HepG2 (cell line): Measurements from ENCODE around the gene ANKS6. TPM values are rescaled to one million over a fixed set of nuclear protein-coding genes. Genes with fewer than 3 reads are reported as not detected.

Experiments
- ATAC-seq: fragments of 200-7000 bp; cut with Tn5 transposase; 3 replicates; pipeline ENCODE4 v1.9.1; 2020; ENCODE audit warnings: mild to moderate bottlenecking, moderate library complexity
- BruUV-seq: library from RNA; stranded (reverse); fragments of 400-500 nt; replicated peaks from 2 replicates; lab custom pipeline; 2021; lab: Mats Ljungman, UMichigan
- CTCF ChIA-PET: fragments of 300-600 bp; formaldehyde crosslinking; extraction: SDS; loops from one replicate; lab custom pipeline; 2021; ENCODE audit warnings: low total read pairs, inconsistent platforms, low intra/inter-chr PET ratio; lab: Yijun Ruan, JAX
- POLR2A ChIA-PET: fragments of 350-600 bp; sonication (Branson Sonifier 250); formaldehyde crosslinking; loops from one replicate; lab custom pipeline; 2020; ENCODE audit warnings: antibody characterized with exemption, inconsistent platforms; lab: Yijun Ruan, JAX
- DNase-seq: peaks from one replicate; pipeline ENCODE4 v3.0.0-alpha.2; 2015; ENCODE audit warnings: low spot score
- FAIRE-seq: peaks from 3 replicates; lab custom pipeline; 2011; peaks lifted over from hg19 to GRCh38; lab: Jason Lieb, UNC
- H2AFZ ChIP-seq: one replicate; pipeline ENCODE4 v1.6.1; 2011; ENCODE audit warnings: low read length, inconsistent platforms
- H3K27ac ChIP-seq: fragments of 300-600 bp; 3 replicates; pipeline ENCODE4 v1.8.0; 2011; ENCODE audit warnings: mixed run types, mild to moderate bottlenecking, mixed read lengths, low read length, inconsistent platforms; ENCODE audit not compliant: insufficient read depth; ENCODE audit errors: extremely low read length
- H3K27me3 ChIP-seq, 2 experiments: fragments of 200-600 bp in 1 of 2; 2 replicates in 1 of 2; 3 replicates in 1 of 2; pipeline versions ENCODE4 v1.6.0 to v1.8.0; 2011; ENCODE audit warnings: low read length in 2 of 2, mild to moderate bottlenecking in 2 of 2, moderate library complexity in 2 of 2, inconsistent platforms in 1 of 2; ENCODE audit not compliant: insufficient read depth in 2 of 2, control insufficient read depth in 1 of 2
- H3K36me3 ChIP-seq, 2 experiments: fragments of 200-600 bp in 1 of 2; replicated peaks in 1 of 2; 2 replicates in 1 of 2; 3 replicates in 1 of 2; pipeline versions ENCODE4 v1.5.1 to v1.8.0; 2011; ENCODE audit warnings: low read length in 2 of 2, inconsistent platforms in 1 of 2; ENCODE audit not compliant: insufficient read depth in 2 of 2, control insufficient read depth in 1 of 2
- H3K4me1 ChIP-seq: 2 replicates; pipeline ENCODE4 v1.5.1; 2012; ENCODE audit warnings: low read length, inconsistent platforms; ENCODE audit not compliant: insufficient read depth
- H3K4me2 ChIP-seq: 2 replicates; pipeline ENCODE4 v1.6.0; 2011; ENCODE audit warnings: low read depth, low read length, inconsistent platforms
- H3K4me3 ChIP-seq, 3 experiments: fragments of 200-600 bp in 1 of 3; sonication (generic), shearing (Covaris generic) in 1 of 3; replicated peaks in 1 of 3; 2 replicates each; pipeline ENCODE4 v1.5.1; 2011 to 2016; ENCODE audit warnings: low read length in 3 of 3, inconsistent platforms in 2 of 3, low read depth in 2 of 3, mild to moderate bottlenecking in 2 of 3, control low read depth in 1 of 3, mixed read lengths in 1 of 3; ENCODE audit not compliant: insufficient read depth in 1 of 3
- H3K79me2 ChIP-seq: one replicate; pipeline ENCODE4 v1.6.1; 2011; ENCODE audit warnings: low read length, inconsistent platforms; ENCODE audit not compliant: insufficient read depth
- H3K9ac ChIP-seq: 2 replicates; pipeline ENCODE4 v1.6.0; 2011; ENCODE audit warnings: mild to moderate bottlenecking, low read depth, low read length, inconsistent platforms; ENCODE audit not compliant: insufficient read depth
- H3K9me3 ChIP-seq: 2 replicates; pipeline ENCODE4 v1.5.1; 2012; ENCODE audit warnings: mild to moderate bottlenecking, low read length
- H4K20me1 ChIP-seq: 2 replicates; pipeline ENCODE4 v1.6.0; 2011; ENCODE audit warnings: inconsistent platforms, mild to moderate bottlenecking, low read length, moderate library complexity; ENCODE audit not compliant: insufficient read depth
- ATM ChIP-seq: fragments of 450-650 bp; IDR thresholded peaks from 2 replicates; pipeline ENCODE4 v1.7.1; 2017; ENCODE audit warnings: mild to moderate bottlenecking, borderline replicate concordance
- GATAD2A ChIP-seq: IDR thresholded peaks from 2 replicates; pipeline ENCODE4 v1.6.1; 2016
- KAT2B ChIP-seq: fragments of 150-350 bp; IDR thresholded peaks from 2 replicates; pipeline ENCODE4 v1.6.1; 2014; ENCODE audit warnings: low read depth, low read length, borderline replicate concordance
- KLF16 ChIP-seq, 2 experiments: sonication (generic) in 1 of 2; formaldehyde crosslinking in 1 of 2; IDR thresholded peaks; 2 replicates each; pipeline versions ENCODE4 v1.6.1 to v1.8.0; 2016 to 2023; ENCODE audit warnings: missing genetic modification reagents in 2 of 2, missing compliant biosample characterization in 1 of 2
- LRRFIP1 ChIP-seq: sonication (generic); formaldehyde crosslinking; conservative IDR thresholded peaks from 2 replicates; pipeline ENCODE4 v1.4.0; 2020; ENCODE audit warnings: missing genetic modification reagents
- NFE2L1 ChIP-seq: sonication (generic); formaldehyde crosslinking; IDR thresholded peaks from 2 replicates; pipeline ENCODE4 v1.4.0; 2020; ENCODE audit warnings: missing genetic modification reagents, mild to moderate bottlenecking, borderline replicate concordance
- NFRKB ChIP-seq: fragments of 450-650 bp; IDR thresholded peaks from 2 replicates; pipeline ENCODE4 v1.6.1; 2017
- SNAPC2 ChIP-seq: sonication (generic); formaldehyde crosslinking; IDR thresholded peaks from 2 replicates; pipeline ENCODE4 v1.8.1; 2022; ENCODE audit warnings: mild to moderate bottlenecking, missing genetic modification reagents
- SP4 ChIP-seq: sonication (generic); formaldehyde crosslinking; IDR thresholded peaks from 2 replicates; pipeline ENCODE4 v1.8.1; 2023; ENCODE audit warnings: mild to moderate bottlenecking, missing genetic modification reagents
- SSRP1 ChIP-seq: IDR thresholded peaks from 2 replicates; pipeline ENCODE4 v1.6.1; 2016; ENCODE audit warnings: control low read depth
- ZBTB43 ChIP-seq: sonication (generic); formaldehyde crosslinking; conservative IDR thresholded peaks from 2 replicates; pipeline ENCODE4 v1.4.0; 2020; ENCODE audit warnings: missing genetic modification reagents
- ZC3H4 ChIP-seq: sonication (generic); formaldehyde crosslinking; IDR thresholded peaks from 2 replicates; pipeline ENCODE4 v1.4.0; 2020; ENCODE audit warnings: missing genetic modification reagents, borderline replicate concordance
- ZNF101 ChIP-seq: sonication (generic); formaldehyde crosslinking; IDR thresholded peaks from 2 replicates; pipeline ENCODE4 v1.4.0; 2020; ENCODE audit warnings: mild to moderate bottlenecking, low read depth, missing genetic modification reagents, borderline replicate concordance
- ZNF430 ChIP-seq: sonication (generic); formaldehyde crosslinking; IDR thresholded peaks from 2 replicates; pipeline ENCODE4 v1.9.0; 2021; ENCODE audit warnings: mild to moderate bottlenecking, missing genetic modification reagents
- ZNF761 ChIP-seq: sonication (generic); formaldehyde crosslinking; conservative IDR thresholded peaks from 2 replicates; pipeline ENCODE4 v1.4.0; 2020; ENCODE audit warnings: mild to moderate bottlenecking, missing genetic modification reagents
- ZNF788 ChIP-seq: sonication (generic); formaldehyde crosslinking; IDR thresholded peaks from 2 replicates; pipeline ENCODE4 v1.5.0; 2020; ENCODE audit warnings: mild to moderate bottlenecking, missing genetic modification reagents, borderline replicate concordance
- WGBS: methylation state at CpG from one replicate; pipeline ENCODE4 v1.1.6; 2017; ENCODE audit warnings: low lambda C conversion rate; 5-methylcytosine and 5-hydroxymethylcytosine counted together
- in situ Hi-C: cut with HindIII; loops from 2 replicates; pipeline ENCODE4 v1.10.0; 2017; ENCODE audit warnings: low pct_unique_long_range_greater_than_20kb; ENCODE audit not compliant: extremely low pct_ligation_motif_present
- intact Hi-C: fragments of 100-400 bp; cut with micrococcal nuclease; formaldehyde crosslinking; loops from one replicate; pipeline ENCODE4 v1.10.0; 2022; ENCODE audit not compliant: unreplicated experiment
- polyA plus RNA-seq, 8 experiments: library from polyadenylated mRNA; depleted of rRNA in 3 of 8; stranded (reverse) in 7 of 8; unstranded in 1 of 8; fragments of >200 nt; fragmentation: Illumina TruSeq in 4 of 8; extraction: Trizol in 4 of 8; gene quantifications; 2 replicates each; pipeline versions ENCODE4 v1.2.1 to v1.2.3, GENCODE V29; 2011 to 2016; ENCODE audit warnings: low read depth in 4 of 8, missing spikeins in 1 of 8, mixed read lengths in 1 of 8; ENCODE audit not compliant: insufficient read depth in 1 of 8
- total RNA-seq, 5 experiments: library from RNA; depleted of rRNA; stranded (reverse); fragments of >200 nt; fragmentation: Illumina TruSeq; extraction: Trizol; gene quantifications; 2 replicates each; pipeline ENCODE4 v1.2.3, GENCODE V29; 2016; ENCODE audit warnings: low read depth in 1 of 5
- TF ChIP-seq, protein P1 (sequence below): sonication (generic); formaldehyde crosslinking; IDR thresholded peaks from 2 replicates; pipeline ENCODE4 v1.5.0; 2020; ENCODE audit warnings: missing genetic modification reagents, mild to moderate bottlenecking, borderline replicate concordance

The ANKS6 gene
- total and polyA plus RNA-seq, 2 of the 13 experiments (the other 11 are each of a cell fraction or from before 2014, with no cell fraction given), result 8.8 to 10.7 TPM

DNA sequence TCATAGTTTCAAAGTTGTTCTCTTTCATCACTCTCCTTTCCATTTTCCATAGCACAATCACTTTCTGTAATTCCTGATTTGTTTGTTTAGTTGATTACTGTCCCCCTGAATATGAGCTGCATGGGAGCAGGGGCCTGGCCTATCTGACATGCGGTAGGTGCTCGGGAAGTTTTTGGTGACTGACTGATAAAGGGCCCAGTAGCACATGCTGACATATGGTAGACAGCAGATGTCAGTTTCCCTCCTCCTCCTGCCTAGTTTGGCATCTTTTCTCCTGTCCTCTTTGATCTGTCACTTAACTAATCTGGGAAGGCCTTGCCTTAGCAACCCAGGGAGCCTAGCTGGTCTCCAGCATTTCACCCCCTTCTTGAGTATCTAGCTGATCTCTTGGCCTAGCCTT is 25.5 kb upstream of the ANKS6 start:
- ChIA-PET POLR2A (no interaction called here), CTCF (no interaction called here)
- Histone ChIP-seq H2AFZ (no peak overlapping the region), H3K79me2 (no peaks in the 10 kb centered on the region), H4K20me1 (no peaks in the 10 kb centered on the region), H3K27me3 (peaks cover 0 to under 1% of the 10 kb centered on the region in 2 experiments; a peak in 1 of 5 replicates), H3K4me1 (no peaks in the 10 kb centered on the region), H3K9ac (no peak overlapping the region), H3K9me3 (no peaks in the 10 kb centered on the region), H3K4me3 (no peak overlapping the region), H3K27ac (no peak overlapping the region), H3K36me3 (no peaks in the 10 kb centered on the region), H3K4me2 (no peak overlapping the region)
- TF ChIP-seq SNAPC2, result no peak
- no peak for TF ChIP-seq ZC3H4 (CRISPR knock-in tag)
- TF ChIP-seq ZBTB43 (CRISPR knock-in tag), result no peak
- TF ChIP-seq SSRP1 (CRISPR knock-in tag), result no peak
- no peak for TF ChIP-seq KLF16 (CRISPR knock-in tag; IDR thresholded peaks at IDR 0.05)
- no peak for TF ChIP-seq LRRFIP1 (CRISPR knock-in tag)
- no peak for TF ChIP-seq ZNF788 (CRISPR knock-in tag)
- no peak for TF ChIP-seq KAT2B
- TF ChIP-seq, protein P1, sequence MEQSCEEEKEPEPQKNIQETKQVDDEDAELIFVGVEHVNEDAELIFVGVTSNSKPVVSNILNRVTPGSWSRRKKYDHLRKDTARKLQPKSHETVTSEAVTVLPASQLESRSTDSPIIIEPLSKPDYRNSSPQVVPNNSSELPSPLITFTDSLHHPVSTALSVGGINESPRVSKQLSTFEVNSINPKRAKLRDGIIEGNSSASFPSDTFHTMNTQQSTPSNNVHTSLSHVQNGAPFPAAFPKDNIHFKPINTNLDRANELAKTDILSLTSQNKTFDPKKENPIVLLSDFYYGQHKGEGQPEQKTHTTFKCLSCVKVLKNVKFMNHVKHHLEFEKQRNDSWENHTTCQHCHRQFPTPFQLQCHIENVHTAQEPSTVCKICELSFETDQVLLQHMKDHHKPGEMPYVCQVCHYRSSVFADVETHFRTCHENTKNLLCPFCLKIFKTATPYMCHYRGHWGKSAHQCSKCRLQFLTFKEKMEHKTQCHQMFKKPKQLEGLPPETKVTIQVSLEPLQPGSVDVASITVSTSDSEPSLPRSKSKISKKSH, result no peak
- no peak for TF ChIP-seq SP4
- no peak for TF ChIP-seq NFRKB
- no peak for TF ChIP-seq GATAD2A
- no peak for TF ChIP-seq ATM
- no peak for TF ChIP-seq ZNF430
- no peak for TF ChIP-seq ZNF761 (CRISPR knock-in tag)
- TF ChIP-seq ZNF101 (CRISPR knock-in tag), result no peak
- TF ChIP-seq NFE2L1, result no peak
- intact Hi-C loops (no loop called here), in situ Hi-C loops (no loop called here)
- DNase-seq (no peak), FAIRE-seq (no peak), ATAC-seq (no peak)
- no TSS peak for BruUV-seq
- 92% methylated on average over 2 of the region's 2 CpGs for WGBS
